Neural cell (in vitro differentiated cells): ENCODE data around the gene RP9. TPM values are rescaled to one million over a fixed set of nuclear protein-coding genes. Genes with fewer than 3 reads are reported as not detected.

Experiments
- H2AFZ ChIP-seq: fragments of 200-600, 300-800 bp; sonication (generic), shearing (Covaris generic); 2 replicates; pipeline ENCODE4 v1.6.0; 2014; ENCODE audit warnings: low read depth, mild to moderate bottlenecking, antibody characterized with exemption, low read length, moderate library complexity
- H3F3A ChIP-seq: fragments of 200-600 bp; shearing (Covaris generic); 2 replicates; pipeline ENCODE4 v1.6.1; 2016; ENCODE audit warnings: mild to moderate bottlenecking, moderate library complexity, mixed read lengths, antibody characterized with exemption, low read length; ENCODE audit not compliant: insufficient read depth, poor library complexity, severe bottlenecking
- H3K27ac ChIP-seq: fragments of 200-600, 300-800 bp; sonication (generic), shearing (Covaris generic); 2 replicates; pipeline ENCODE4 v1.5.1; 2014; ENCODE audit warnings: mild to moderate bottlenecking, low read length, moderate library complexity
- H3K27me3 ChIP-seq: fragments of 300-800, 200-600 bp; sonication (generic), shearing (Covaris generic); 2 replicates; pipeline ENCODE4 v1.6.0; 2014; ENCODE audit warnings: mild to moderate bottlenecking, low read depth, low read length, moderate library complexity; ENCODE audit not compliant: insufficient read depth
- H3K36me3 ChIP-seq: fragments of 300-800, 200-600 bp; sonication (generic), shearing (Covaris generic); 2 replicates; pipeline ENCODE4 v1.5.1; 2014; ENCODE audit warnings: mild to moderate bottlenecking, antibody characterized with exemption, low read length, moderate library complexity; ENCODE audit not compliant: insufficient read depth
- H3K4me2 ChIP-seq: fragments of 300-800, 200-600 bp; sonication (generic), shearing (Covaris generic); 2 replicates; pipeline ENCODE4 v1.6.0; 2014; ENCODE audit warnings: mild to moderate bottlenecking, low read length
- H3K4me3 ChIP-seq: fragments of 300-800, 200-600 bp; sonication (generic), shearing (Covaris generic); 2 replicates; pipeline ENCODE4 v1.5.1; 2014; ENCODE audit warnings: mild to moderate bottlenecking, low read length, moderate library complexity
- H3K79me2 ChIP-seq: fragments of 200-600 bp; shearing (Covaris generic); replicated peaks from 2 replicates; pipeline ENCODE4 v1.6.0; 2014; ENCODE audit warnings: mild to moderate bottlenecking, low read length, moderate library complexity; ENCODE audit not compliant: insufficient read depth
- H3K9ac ChIP-seq: fragments of 300-800, 200-600 bp; sonication (generic), shearing (Covaris generic); 2 replicates; pipeline ENCODE4 v1.6.1; 2016; ENCODE audit warnings: mild to moderate bottlenecking, low read length, mixed read lengths
- H3K9me2 ChIP-seq: fragments of 200-600 bp; shearing (Covaris generic); 2 replicates; pipeline ENCODE4 v1.6.1; 2016; ENCODE audit warnings: mild to moderate bottlenecking, low read length, mixed read lengths; ENCODE audit not compliant: insufficient read depth
- H3K9me3 ChIP-seq: fragments of 200-600, 300-800 bp; sonication (generic), shearing (Covaris generic); 2 replicates; pipeline ENCODE4 v1.6.1; 2016; ENCODE audit warnings: mild to moderate bottlenecking, mixed run types, low read length, moderate library complexity, mixed read lengths
- H4K20me1 ChIP-seq: fragments of 200-600 bp; shearing (Covaris generic); 2 replicates; pipeline ENCODE4 v1.6.1; 2016; ENCODE audit warnings: mild to moderate bottlenecking, mixed run types; ENCODE audit not compliant: insufficient read depth
- EP300 ChIP-seq: fragments of 450-650 bp; conservative IDR thresholded peaks from 2 replicates; pipeline ENCODE4 v1.6.1; 2014; ENCODE audit warnings: antibody characterized with exemption, mild to moderate bottlenecking, moderate library complexity; ENCODE audit not compliant: poor library complexity, severe bottlenecking
- EZH2 ChIP-seq: fragments of 200-600, 300-800 bp; shearing (Covaris generic), sonication (generic); IDR thresholded peaks from 2 replicates; pipeline ENCODE4 v1.6.1; 2014; ENCODE audit warnings: antibody characterized with exemption, low read length, borderline replicate concordance, mild to moderate bottlenecking; ENCODE audit not compliant: insufficient read depth, poor library complexity, severe bottlenecking
- MXI1 ChIP-seq: fragments of 450-650 bp; conservative IDR thresholded peaks from 2 replicates; pipeline ENCODE4 v1.6.1; 2014; ENCODE audit warnings: antibody characterized with exemption, mild to moderate bottlenecking; ENCODE audit not compliant: poor library complexity, severe bottlenecking
- POLR2AphosphoS5 ChIP-seq: IDR thresholded peaks from 2 replicates; pipeline ENCODE4 v1.6.1; 2012
- RAD21 ChIP-seq: fragments of 450-650 bp; conservative IDR thresholded peaks from 2 replicates; pipeline ENCODE4 v1.6.1; 2014; ENCODE audit warnings: antibody characterized with exemption, mild to moderate bottlenecking, moderate library complexity
- SMC3 ChIP-seq: fragments of 450-650 bp; conservative IDR thresholded peaks from 2 replicates; pipeline ENCODE4 v1.6.1; 2014; ENCODE audit warnings: antibody characterized with exemption, mild to moderate bottlenecking, moderate library complexity; ENCODE audit not compliant: poor library complexity
- TAF1 ChIP-seq: IDR thresholded peaks from 2 replicates; pipeline ENCODE4 v1.6.1; 2012; ENCODE audit warnings: low read depth
- polyA plus RNA-seq: library from polyadenylated mRNA; depleted of rRNA; stranded (reverse); fragments of >200 nt; gene quantifications from 2 replicates; pipeline ENCODE4 v1.2.3, GENCODE V29; 2014
- TF ChIP-seq, protein P1 (sequence below): IDR thresholded peaks from 2 replicates; pipeline ENCODE4 v1.6.1; 2012; ENCODE audit warnings: borderline replicate concordance
- TF ChIP-seq, protein P2 (sequence below): fragments of 450-650 bp; IDR thresholded peaks from 2 replicates; pipeline ENCODE4 v1.5.1; 2014; ENCODE audit warnings: antibody characterized with exemption, mild to moderate bottlenecking, moderate library complexity; ENCODE audit not compliant: poor library complexity, severe bottlenecking

RP9 gene
- polyA plus RNA-seq, 1 donor from 2014 or later = 36.9 TPM

DNA sequence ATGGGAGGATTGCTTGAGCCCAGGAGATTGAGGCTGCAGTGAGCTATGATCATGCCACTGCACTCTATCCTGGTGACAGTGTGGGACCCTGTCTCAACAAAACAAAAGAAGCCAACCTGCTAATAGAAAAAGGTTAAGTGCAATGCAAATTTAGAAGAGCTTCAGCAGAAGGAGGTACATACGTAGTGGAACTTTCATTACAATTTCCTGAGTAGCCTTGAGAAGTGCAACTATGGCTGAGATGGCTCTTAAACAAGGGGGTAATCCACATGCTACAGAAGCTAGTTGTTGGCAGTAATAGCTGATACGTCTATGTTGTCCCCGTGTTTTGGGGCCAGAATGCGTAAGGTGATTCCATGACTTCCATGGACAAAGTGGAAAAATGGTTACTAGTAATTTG, 36.0 kb downstream of the RP9 start:
- Histone ChIP-seq H3K9me2 (no peaks in the 10 kb centered on the region), H3K27me3 (no peaks in the 10 kb centered on the region), H3K4me3 (no peak overlapping the region), H3K9me3 (peaks cover 12% of the 10 kb centered on the region), H3K27ac (no peak overlapping the region), H3K4me2 (no peak overlapping the region), H3K36me3 (no peaks in the 10 kb centered on the region), H3F3A (no peaks in the 10 kb centered on the region), H3K79me2 (no peaks in the 10 kb centered on the region), H4K20me1 (no peaks in the 10 kb centered on the region), H3K9ac (no peak overlapping the region), H2AFZ (no peak overlapping the region)
- TF ChIP-seq POLR2AphosphoS5 (no peak), TAF1 (no peak), EZH2 (no peak)

DNA sequence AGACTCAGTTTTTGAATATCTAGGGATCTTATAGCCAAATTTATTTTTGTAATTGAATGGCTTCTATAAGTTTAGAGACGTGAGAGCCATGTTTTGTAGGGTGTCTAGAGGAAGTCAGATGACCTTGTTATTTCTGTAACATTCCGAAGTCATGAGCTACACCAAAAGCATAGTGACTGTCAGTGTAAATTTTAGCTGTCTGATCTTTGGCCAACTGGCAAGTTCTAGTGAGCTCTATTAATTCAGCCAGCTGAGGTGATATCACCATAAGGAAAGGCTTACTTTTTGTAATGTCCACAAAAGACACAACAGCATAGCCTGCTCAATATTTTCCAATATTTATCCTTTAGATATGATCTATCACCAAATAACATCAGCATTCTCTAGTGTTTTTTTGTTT, 36.7 kb downstream of the RP9 start:
- Histone ChIP-seq H4K20me1 (no peaks in the 10 kb centered on the region), H3K9me2 (no peaks in the 10 kb centered on the region), H3K4me3 (no peak overlapping the region), H2AFZ (no peak overlapping the region), H3K79me2 (no peaks in the 10 kb centered on the region), H3K9me3 (peaks cover 12% of the 10 kb centered on the region), H3K4me2 (no peak overlapping the region), H3K9ac (no peak overlapping the region), H3K27me3 (no peaks in the 10 kb centered on the region), H3K27ac (no peak overlapping the region), H3F3A (no peaks in the 10 kb centered on the region), H3K36me3 (no peaks in the 10 kb centered on the region)
- TF ChIP-seq TAF1 = no peak

DNA sequence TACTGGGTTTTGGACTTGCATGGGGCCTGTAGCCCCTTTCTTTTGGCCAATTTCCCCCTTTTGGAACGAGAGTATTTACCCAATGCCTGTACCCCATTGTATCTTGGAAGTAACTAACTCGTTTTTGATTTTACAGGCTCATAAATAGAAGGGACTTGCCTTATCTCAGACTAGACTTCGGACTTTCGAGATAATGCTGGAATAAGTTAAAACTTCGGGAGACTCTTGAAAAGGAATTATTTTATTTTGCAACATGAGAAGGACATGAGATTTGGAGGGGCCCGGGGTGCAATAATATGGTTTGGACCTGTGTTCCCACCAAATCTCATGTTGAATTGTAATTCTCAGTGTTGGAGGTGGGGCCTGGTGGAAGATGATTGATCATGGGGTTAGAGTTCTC, 38.4 kb downstream of the RP9 start:
- no peak for TF ChIP-seq SMC3
- TF ChIP-seq TAF1 = no peak
- TF ChIP-seq, protein P1, sequence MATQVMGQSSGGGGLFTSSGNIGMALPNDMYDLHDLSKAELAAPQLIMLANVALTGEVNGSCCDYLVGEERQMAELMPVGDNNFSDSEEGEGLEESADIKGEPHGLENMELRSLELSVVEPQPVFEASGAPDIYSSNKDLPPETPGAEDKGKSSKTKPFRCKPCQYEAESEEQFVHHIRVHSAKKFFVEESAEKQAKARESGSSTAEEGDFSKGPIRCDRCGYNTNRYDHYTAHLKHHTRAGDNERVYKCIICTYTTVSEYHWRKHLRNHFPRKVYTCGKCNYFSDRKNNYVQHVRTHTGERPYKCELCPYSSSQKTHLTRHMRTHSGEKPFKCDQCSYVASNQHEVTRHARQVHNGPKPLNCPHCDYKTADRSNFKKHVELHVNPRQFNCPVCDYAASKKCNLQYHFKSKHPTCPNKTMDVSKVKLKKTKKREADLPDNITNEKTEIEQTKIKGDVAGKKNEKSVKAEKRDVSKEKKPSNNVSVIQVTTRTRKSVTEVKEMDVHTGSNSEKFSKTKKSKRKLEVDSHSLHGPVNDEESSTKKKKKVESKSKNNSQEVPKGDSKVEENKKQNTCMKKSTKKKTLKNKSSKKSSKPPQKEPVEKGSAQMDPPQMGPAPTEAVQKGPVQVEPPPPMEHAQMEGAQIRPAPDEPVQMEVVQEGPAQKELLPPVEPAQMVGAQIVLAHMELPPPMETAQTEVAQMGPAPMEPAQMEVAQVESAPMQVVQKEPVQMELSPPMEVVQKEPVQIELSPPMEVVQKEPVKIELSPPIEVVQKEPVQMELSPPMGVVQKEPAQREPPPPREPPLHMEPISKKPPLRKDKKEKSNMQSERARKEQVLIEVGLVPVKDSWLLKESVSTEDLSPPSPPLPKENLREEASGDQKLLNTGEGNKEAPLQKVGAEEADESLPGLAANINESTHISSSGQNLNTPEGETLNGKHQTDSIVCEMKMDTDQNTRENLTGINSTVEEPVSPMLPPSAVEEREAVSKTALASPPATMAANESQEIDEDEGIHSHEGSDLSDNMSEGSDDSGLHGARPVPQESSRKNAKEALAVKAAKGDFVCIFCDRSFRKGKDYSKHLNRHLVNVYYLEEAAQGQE = no peak
- TF ChIP-seq MXI1 = no peak
- no peak for TF ChIP-seq EP300
- TF ChIP-seq, protein P2, sequence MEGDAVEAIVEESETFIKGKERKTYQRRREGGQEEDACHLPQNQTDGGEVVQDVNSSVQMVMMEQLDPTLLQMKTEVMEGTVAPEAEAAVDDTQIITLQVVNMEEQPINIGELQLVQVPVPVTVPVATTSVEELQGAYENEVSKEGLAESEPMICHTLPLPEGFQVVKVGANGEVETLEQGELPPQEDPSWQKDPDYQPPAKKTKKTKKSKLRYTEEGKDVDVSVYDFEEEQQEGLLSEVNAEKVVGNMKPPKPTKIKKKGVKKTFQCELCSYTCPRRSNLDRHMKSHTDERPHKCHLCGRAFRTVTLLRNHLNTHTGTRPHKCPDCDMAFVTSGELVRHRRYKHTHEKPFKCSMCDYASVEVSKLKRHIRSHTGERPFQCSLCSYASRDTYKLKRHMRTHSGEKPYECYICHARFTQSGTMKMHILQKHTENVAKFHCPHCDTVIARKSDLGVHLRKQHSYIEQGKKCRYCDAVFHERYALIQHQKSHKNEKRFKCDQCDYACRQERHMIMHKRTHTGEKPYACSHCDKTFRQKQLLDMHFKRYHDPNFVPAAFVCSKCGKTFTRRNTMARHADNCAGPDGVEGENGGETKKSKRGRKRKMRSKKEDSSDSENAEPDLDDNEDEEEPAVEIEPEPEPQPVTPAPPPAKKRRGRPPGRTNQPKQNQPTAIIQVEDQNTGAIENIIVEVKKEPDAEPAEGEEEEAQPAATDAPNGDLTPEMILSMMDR = no peak
- TF ChIP-seq RAD21 = no peak
- TF ChIP-seq EZH2 = no peak
- TF ChIP-seq POLR2AphosphoS5 = no peak

More for the DNA sequence above, 38.4 kb downstream of the RP9 start:
- H3K79me2 ChIP-seq = no peaks in the 10 kb centered on the region
- H3K9me2 ChIP-seq = no peaks in the 10 kb centered on the region
- no peak overlapping the region for H3K27ac ChIP-seq
- H3K9me3 ChIP-seq = peaks cover 22% of the 10 kb centered on the region
- no peaks in the 10 kb centered on the region for H3K27me3 ChIP-seq
- H2AFZ ChIP-seq = no peak overlapping the region
- H3K4me3 ChIP-seq = no peak overlapping the region
- no peaks in the 10 kb centered on the region for H3K36me3 ChIP-seq
- no peaks in the 10 kb centered on the region for H4K20me1 ChIP-seq
- no peak overlapping the region for H3K9ac ChIP-seq
- no peaks in the 10 kb centered on the region for H3F3A ChIP-seq
- H3K4me2 ChIP-seq = no peak overlapping the region
